PC-3 (cell line): ENCODE results near the gene TBC1D13. TPM values are rescaled to one million over a fixed set of nuclear protein-coding genes. Genes with fewer than 3 reads are reported as not detected.

Experiments
- ATAC-seq: fragments of 200-7000 bp; cut with Tn5 transposase; 2 replicates; pipeline ENCODE4 v1.9.1; 2020; ENCODE audit warnings: mild to moderate bottlenecking, moderate library complexity
- BruUV-seq: library from RNA; stranded (reverse); fragments of 400-500 nt; replicated peaks from 2 replicates; lab custom pipeline; 2021; lab: Mats Ljungman, UMichigan
- CTCF ChIA-PET: fragments of 300-600 bp; sonication (Branson Sonifier 250); formaldehyde crosslinking; loops from one replicate; lab custom pipeline; 2022; ENCODE audit warnings: antibody characterized with exemption; lab: Charles Lee
- POLR2A ChIA-PET: fragments of 300-600 bp; sonication (Branson Sonifier 250); formaldehyde crosslinking; loops from one replicate; lab custom pipeline; 2022; ENCODE audit warnings: antibody characterized with exemption; ENCODE audit not compliant: unreplicated experiment; lab: Charles Lee
- DNase-seq: peaks from one replicate; pipeline ENCODE4 v3.0.0-alpha.2; 2015
- H2AFZ ChIP-seq: fragments of 300-600 bp; sonication (generic); 2 replicates; pipeline ENCODE4 v1.6.0; 2016; ENCODE audit warnings: antibody characterized with exemption, low read length
- H3F3A ChIP-seq: fragments of 300-600 bp; sonication (generic); one replicate; pipeline ENCODE4 v1.6.0; 2017; ENCODE audit warnings: antibody characterized with exemption, low read length, control low read depth, mild to moderate bottlenecking; ENCODE audit not compliant: unreplicated experiment
- H3K27ac ChIP-seq: fragments of 300-600 bp; sonication (generic); 2 replicates; pipeline ENCODE4 v1.5.1; 2016; ENCODE audit warnings: mild to moderate bottlenecking, low read length
- H3K27me3 ChIP-seq: fragments of 300-600 bp; sonication (generic); 2 replicates; pipeline ENCODE4 v1.6.1; 2016; ENCODE audit warnings: low read length, mixed read lengths
- H3K36me3 ChIP-seq: fragments of 300-600 bp; sonication (generic); 2 replicates; pipeline ENCODE4 v1.6.1; 2016; ENCODE audit warnings: low read depth, mixed run types, low read length, mixed read lengths
- H3K4me1 ChIP-seq: fragments of 300-600 bp; sonication (generic); 2 replicates; pipeline ENCODE4 v1.5.1; 2016; ENCODE audit warnings: low read length; ENCODE audit not compliant: insufficient read depth
- H3K4me2 ChIP-seq: fragments of 300-600 bp; sonication (generic); 2 replicates; pipeline ENCODE4 v1.6.0; 2016; ENCODE audit warnings: low read length
- H3K4me3 ChIP-seq: fragments of 300-600 bp; sonication (generic); 2 replicates; pipeline ENCODE4 v1.5.1; 2016; ENCODE audit warnings: mild to moderate bottlenecking, low read length, mixed read lengths
- H3K79me2 ChIP-seq: fragments of 300-600 bp; sonication (generic); 2 replicates; pipeline ENCODE4 v1.6.1; 2017; ENCODE audit warnings: low read length, mixed read lengths
- H3K9ac ChIP-seq: fragments of 300-600 bp; sonication (generic); 2 replicates; pipeline ENCODE4 v1.6.0; 2016; ENCODE audit warnings: mild to moderate bottlenecking, low read length
- H3K9me2 ChIP-seq: fragments of 300-600 bp; sonication (generic); replicated peaks from 2 replicates; pipeline ENCODE4 v1.6.1; 2016; ENCODE audit warnings: mixed run types, low read length, mixed read lengths
- H3K9me3 ChIP-seq: fragments of 300-600 bp; sonication (generic); 2 replicates; pipeline ENCODE4 v1.6.1; 2016; ENCODE audit warnings: low read length, mixed read lengths
- H4K20me1 ChIP-seq: fragments of 300-600 bp; sonication (generic); 2 replicates; pipeline ENCODE4 v1.6.1; 2016; ENCODE audit warnings: low read length, mixed read lengths
- CTCF ChIP-seq: fragments of 300-600 bp; sonication (generic); conservative IDR thresholded peaks from 2 replicates; pipeline ENCODE4 v1.5.1; 2017; ENCODE audit warnings: antibody characterized with exemption, low read depth, mild to moderate bottlenecking, low read length
- EZH2 ChIP-seq: fragments of 300-600 bp; sonication (generic); IDR thresholded peaks from one replicate; pipeline ENCODE4 v1.6.1; 2017; ENCODE audit warnings: antibody characterized with exemption, mild to moderate bottlenecking, low read length; ENCODE audit not compliant: unreplicated experiment
- EZH2phosphoT487 ChIP-seq: fragments of 300-600 bp; sonication (generic); IDR thresholded peaks from 2 replicates; pipeline ENCODE4 v1.6.1; 2018; ENCODE audit warnings: mild to moderate bottlenecking, antibody characterized with exemption, low read length, borderline replicate concordance
- intact Hi-C: fragments of 100-400 bp; cut with micrococcal nuclease; formaldehyde crosslinking; loops from 2 replicates; pipeline ENCODE4 v1.9.0; 2023
- total RNA-seq: library from RNA; depleted of rRNA; stranded (reverse); fragments of >200 nt; gene quantifications from 2 replicates; pipeline ENCODE4 v1.2.3, GENCODE V29; 2014

The TBC1D13 gene
- total RNA-seq, 1 experiment from 2014 or later = 15.0 TPM

- no peak for ATAC-seq
- Histone ChIP-seq H3K36me3 (no peaks in the 10 kb centered on the region; the same call in 1 of the 2 replicates), H3K9me2 (no peaks in the 10 kb centered on the region), H3F3A (no peaks in the 10 kb centered on the region), H4K20me1 (no peaks in the 10 kb centered on the region), H2AFZ (no peak overlapping the region), H3K4me2 (peak overlapping the region; percentile 100), H3K4me3 (peak overlapping the region; percentile 98), H3K9me3 (no peaks in the 10 kb centered on the region), H3K27me3 (no peaks in the 10 kb centered on the region), H3K79me2 (peaks cover 17% of the 10 kb centered on the region), H3K27ac (no peak overlapping the region), H3K9ac (no peak overlapping the region), H3K4me1 (peaks cover 9% of the 10 kb centered on the region)
- BruUV-seq = no TSS peak
- intact Hi-C loops = no loop called here
- no peak for DNase-seq
- TF ChIP-seq CTCF = no peak
- no peak for TF ChIP-seq EZH2phosphoT487
- no peak for TF ChIP-seq EZH2
- ChIA-PET CTCF (no interaction called here), POLR2A (no interaction called here)
Measured at GRCh38 chr9:128828267-128828666, 41.2 kb downstream of the TBC1D13 start.

GRCh38 chr9:128828719-128829452, 41.8 kb downstream of the TBC1D13 start:
- no peaks in the 10 kb centered on the region for H3K9me2 ChIP-seq
- DNase-seq = no peak
- no peak overlapping the region for H3K27ac ChIP-seq
- POLR2A ChIA-PET = interaction anchor here (0.5 kb wide), 1 partner anchor 162 kb away, joined by 4 read pairs; no protein-coding TSS in a partner anchor
- H3K4me1 ChIP-seq = peaks cover 9% of the 10 kb centered on the region
- peaks cover 17% of the 10 kb centered on the region for H3K79me2 ChIP-seq
- intact Hi-C loops = no loop called here
- H3K36me3 ChIP-seq = no peaks in the 10 kb centered on the region; the same call in 1 of the 2 replicates
- peak overlapping the region; percentile 65 for H2AFZ ChIP-seq
- peak overlapping the region; percentile 98 for H3K4me3 ChIP-seq
- no peaks in the 10 kb centered on the region for H3K27me3 ChIP-seq
- TF ChIP-seq CTCF (no peak), EZH2 (no peak), EZH2phosphoT487 (no peak)
- ATAC-seq = peak; percentile 5
- no peaks in the 10 kb centered on the region for H3K9me3 ChIP-seq
- H4K20me1 ChIP-seq = no peaks in the 10 kb centered on the region
- peak overlapping the region; percentile 100 for H3K4me2 ChIP-seq
- CTCF ChIA-PET = interaction anchor here (0.7 kb wide), 1 partner anchor 93 kb away, joined by 4 read pairs; no protein-coding TSS in a partner anchor
- peak overlapping the region; percentile 89 for H3K9ac ChIP-seq
- TSS peak; percentile 43 for BruUV-seq
- H3F3A ChIP-seq = no peaks in the 10 kb centered on the region
